ENCODE measurements around the gene ZSWIM5. TPM values are rescaled to one million over a fixed set of nuclear protein-coding genes. Genes with fewer than 3 reads are reported as not detected.
"Not testable (repeated sequence)": the region's sequence is repeated elsewhere in the genome, so short reads cannot be mapped to it uniquely, and the experiment has no call there.

The ZSWIM5 gene
- total RNA-seq, 2 donors from 2014 or later, result 0.86 to 1.9 TPM

GRCh38 chr1:45008516-45008915 lies 197.9 kb downstream of the ZSWIM5 start:
- Mint-ChIP-seq H3K27me3 (no peaks in the 10 kb centered on the region), H3K4me1 (peaks cover 24% of the 10 kb centered on the region), H3K27ac (no peak overlapping the region), H3K36me3 (ENCODE audit: low read depth) (peaks cover 66% of the 10 kb centered on the region), H3K9me3 (no peaks in the 10 kb centered on the region), H3K4me3 (no peak overlapping the region)
- no peak for ATAC-seq (replicated peaks)

GRCh38 chr1:45008076-45008475 lies 198.3 kb downstream of the ZSWIM5 start:
- Mint-ChIP-seq H3K9me3 (no peaks in the 10 kb centered on the region), H3K4me1 (peaks cover 24% of the 10 kb centered on the region), H3K4me3 (no peak overlapping the region), H3K36me3 (ENCODE audit: low read depth) (peaks cover 66% of the 10 kb centered on the region), H3K27me3 (no peaks in the 10 kb centered on the region), H3K27ac (peak overlapping the region; percentile 6)
- ATAC-seq (replicated peaks), result no peak

DNA sequence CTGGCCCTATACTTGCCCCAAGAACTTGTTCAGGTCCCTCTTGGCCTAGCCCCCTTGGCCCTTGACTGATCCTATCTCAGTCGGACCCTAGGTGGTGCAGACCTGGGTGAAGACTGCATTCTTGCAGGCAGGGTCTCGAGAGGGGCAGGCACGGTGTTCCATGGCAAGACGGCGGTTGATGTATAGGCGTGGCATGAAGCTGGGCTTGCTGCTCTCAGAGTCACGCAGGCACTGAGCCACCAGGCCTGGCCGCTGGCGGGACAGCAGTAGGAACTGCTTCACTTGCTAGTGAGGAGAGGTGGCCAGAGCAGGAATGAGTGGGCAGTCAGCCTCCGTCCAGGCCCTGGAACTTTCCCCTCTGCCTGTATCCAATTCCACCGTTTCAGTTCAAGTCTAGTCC lies 199.1 kb downstream of the ZSWIM5 start:
- H3K36me3 Mint-ChIP-seq (ENCODE audit: low read depth), result peaks cover 69% of the 10 kb centered on the region
- H3K4me3 Mint-ChIP-seq, result no peak overlapping the region
- H3K27ac Mint-ChIP-seq, result peak overlapping the region; percentile 6
- no peak for ATAC-seq (replicated peaks)
- no peaks in the 10 kb centered on the region for H3K27me3 Mint-ChIP-seq
- peaks cover 24% of the 10 kb centered on the region for H3K4me1 Mint-ChIP-seq
- H3K9me3 Mint-ChIP-seq, result no peaks in the 10 kb centered on the region

GRCh38 chr1:45005761-45006160 lies 200.6 kb downstream of the ZSWIM5 start:
- Mint-ChIP-seq H3K4me3 (no peak overlapping the region), H3K4me1 (peaks cover 19% of the 10 kb centered on the region), H3K27ac (no peak overlapping the region), H3K27me3 (no peaks in the 10 kb centered on the region), H3K9me3 (no peaks in the 10 kb centered on the region), H3K36me3 (ENCODE audit: low read depth) (peaks cover 75% of the 10 kb centered on the region)
- ATAC-seq (replicated peaks), result no peak

DNA sequence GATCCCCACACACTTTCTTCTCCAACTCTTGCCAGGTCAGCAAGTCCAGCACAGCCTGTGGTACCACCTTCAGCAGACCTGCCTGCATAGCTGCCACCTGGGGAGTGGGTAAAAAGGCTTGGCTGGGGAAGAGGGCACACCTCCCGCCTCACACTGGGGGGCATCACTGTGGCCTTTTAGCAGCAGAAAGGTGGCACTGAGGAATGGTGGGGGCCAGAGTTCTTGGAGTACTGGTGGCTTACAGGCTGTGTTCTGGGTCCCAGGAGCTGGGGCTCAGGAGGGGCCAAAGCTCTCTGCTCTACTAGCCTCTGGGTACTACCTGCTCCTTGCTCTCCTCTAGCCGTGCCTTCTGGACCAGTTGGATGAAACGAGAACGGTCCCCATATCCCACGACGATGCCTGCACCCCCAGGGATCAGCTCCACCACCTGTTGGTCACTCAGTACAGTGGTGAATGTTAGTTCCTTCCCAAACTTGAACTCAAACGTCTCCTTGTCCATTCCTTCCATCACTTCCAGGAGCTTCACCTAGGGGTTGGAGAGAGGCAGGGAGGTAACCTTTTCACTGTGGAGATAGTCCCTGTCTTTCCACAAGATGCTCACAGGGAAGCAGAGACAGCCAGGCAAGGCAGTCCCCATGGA lies 202.0 kb downstream of the ZSWIM5 start:
- Mint-ChIP-seq H3K27me3 (no peaks in the 10 kb centered on the region), H3K36me3 (ENCODE audit: low read depth) (peaks cover 74% of the 10 kb centered on the region), H3K27ac (peak overlapping the region; percentile 61), H3K4me3 (no peak overlapping the region), H3K9me3 (no peaks in the 10 kb centered on the region), H3K4me1 (peaks cover 16% of the 10 kb centered on the region)
- no peak for ATAC-seq (replicated peaks)

- Mint-ChIP-seq H3K36me3 (ENCODE audit: low read depth) (peaks cover 67% of the 10 kb centered on the region), H3K27ac (no peak overlapping the region), H3K9me3 (no peaks in the 10 kb centered on the region), H3K4me3 (no peak overlapping the region), H3K27me3 (no peaks in the 10 kb centered on the region), H3K4me1 (peaks cover 10% of the 10 kb centered on the region)
- ATAC-seq (replicated peaks), result no peak
Observed at GRCh38 chr1:45003741-45004140, 202.7 kb downstream of the ZSWIM5 start.

DNA sequence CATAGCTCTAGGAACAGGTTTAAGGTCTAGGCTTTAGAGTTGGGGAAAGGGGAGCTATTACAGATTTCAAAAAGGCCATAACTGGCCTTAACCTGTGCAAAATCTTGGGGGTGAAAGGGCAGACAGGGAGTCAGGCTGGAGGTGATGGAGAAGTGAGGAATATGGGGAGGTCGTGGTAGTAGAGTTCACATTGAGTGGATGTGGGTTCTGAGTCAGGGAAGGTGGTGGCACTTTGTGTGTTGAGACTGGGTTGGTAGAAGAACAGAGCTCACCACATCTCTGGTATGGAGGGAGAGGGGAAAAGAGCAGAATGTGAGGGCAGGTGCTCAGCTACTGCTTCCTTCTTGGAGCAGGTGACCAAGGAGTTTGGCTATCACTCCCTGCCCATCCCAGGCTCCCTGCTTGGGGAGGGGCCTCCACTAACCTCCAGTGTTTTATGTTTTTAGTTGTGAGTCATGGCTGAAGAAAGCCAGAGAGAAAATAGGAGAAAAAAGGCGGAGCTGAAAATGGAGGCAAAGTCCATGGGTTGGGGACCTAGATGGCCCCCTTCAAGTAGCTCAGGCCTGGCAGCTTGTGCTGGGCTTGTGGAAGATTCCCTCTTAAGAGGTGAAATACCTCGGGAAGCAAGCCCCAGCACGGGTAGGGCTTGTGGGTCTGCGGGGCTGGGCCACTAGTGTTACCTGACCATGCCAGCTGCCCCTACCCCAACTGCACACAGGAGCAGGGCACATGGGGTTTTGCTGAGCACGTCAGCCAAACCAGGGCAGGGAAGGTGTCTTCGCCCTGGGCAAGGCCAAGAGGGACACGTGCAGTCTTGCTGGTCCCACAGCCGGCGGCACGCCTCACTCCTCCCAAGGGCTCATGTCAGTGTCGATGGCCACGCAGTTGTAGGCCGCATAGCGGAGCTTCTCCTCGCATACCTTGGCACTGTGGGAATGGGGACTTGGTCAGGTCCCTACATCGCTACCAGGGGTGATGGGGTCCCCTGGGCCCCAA lies 203.5 kb downstream of the ZSWIM5 start:
- Mint-ChIP-seq H3K4me3 (no peak overlapping the region), H3K27me3 (no peaks in the 10 kb centered on the region), H3K4me1 (peaks cover 9% of the 10 kb centered on the region), H3K27ac (peak overlapping the region; percentile 25), H3K9me3 (no peaks in the 10 kb centered on the region), H3K36me3 (ENCODE audit: low read depth) (peaks cover 59% of the 10 kb centered on the region)
- ATAC-seq (replicated peaks), result no peak

DNA sequence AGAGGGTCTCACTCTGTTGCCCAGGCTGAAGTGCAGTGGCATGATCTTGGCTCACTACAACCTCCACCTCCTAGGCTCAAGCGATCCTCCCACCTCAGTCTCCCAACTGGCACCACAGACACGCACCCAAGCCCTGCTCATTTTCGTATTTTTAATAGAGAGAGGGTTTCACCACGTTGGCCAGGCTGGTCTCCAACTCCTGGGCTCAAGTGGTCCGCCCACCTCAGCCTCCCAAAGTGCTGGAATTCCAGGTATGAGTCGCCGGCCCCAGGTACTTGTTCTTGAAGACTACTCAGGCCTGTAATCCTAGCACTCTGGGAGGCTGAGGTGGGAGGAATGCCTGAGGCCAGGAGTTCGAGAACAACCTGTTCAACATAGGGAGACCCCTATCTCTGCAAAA lies 204.8 kb downstream of the ZSWIM5 start:
- not testable (repeated sequence) for ATAC-seq (replicated peaks); H3K27ac Mint-ChIP-seq; H3K4me1 Mint-ChIP-seq; H3K4me3 Mint-ChIP-seq; H3K27me3 Mint-ChIP-seq; H3K9me3 Mint-ChIP-seq
- H3K36me3 Mint-ChIP-seq (ENCODE audit: low read depth), result peaks cover 46% of the 10 kb centered on the region

- Mint-ChIP-seq H3K36me3 (ENCODE audit: low read depth) (peaks cover 40% of the 10 kb centered on the region), H3K27me3 (no peaks in the 10 kb centered on the region)
- ATAC-seq (replicated peaks), result no peak
Observed at GRCh38 chr1:45001011-45001481, 205.4 kb downstream of the ZSWIM5 start.

GRCh38 chr1:44999232-44999631 lies 207.2 kb downstream of the ZSWIM5 start:
- Mint-ChIP-seq H3K9me3 (no peaks in the 10 kb centered on the region), H3K4me3 (no peak overlapping the region), H3K4me1 (peaks cover 9% of the 10 kb centered on the region), H3K27ac (no peak overlapping the region), H3K27me3 (no peaks in the 10 kb centered on the region), H3K36me3 (ENCODE audit: low read depth) (peaks cover 22% of the 10 kb centered on the region)
- no peak for ATAC-seq (replicated peaks)

More at GRCh38 chr1:45001011-45001481, 205.4 kb downstream of the ZSWIM5 start:
- H3K9me3 Mint-ChIP-seq, result no peaks in the 10 kb centered on the region
- peaks cover 9% of the 10 kb centered on the region for H3K4me1 Mint-ChIP-seq
- H3K4me3 Mint-ChIP-seq, result no peak overlapping the region
- peak overlapping the region; percentile 76 for H3K27ac Mint-ChIP-seq

- Mint-ChIP-seq H3K9me3 (no peaks in the 10 kb centered on the region), H3K4me3 (no peak overlapping the region), H3K27ac (no peak overlapping the region), H3K4me1 (peaks cover 4% of the 10 kb centered on the region), H3K27me3 (no peaks in the 10 kb centered on the region), H3K36me3 (ENCODE audit: low read depth) (no peaks in the 10 kb centered on the region)
- ATAC-seq (replicated peaks), result no peak
Observed at GRCh38 chr1:44995467-44996238, 210.8 kb downstream of the ZSWIM5 start.

- H3K27me3 Mint-ChIP-seq, result no peaks in the 10 kb centered on the region
- H3K36me3 Mint-ChIP-seq (ENCODE audit: low read depth), result no peaks in the 10 kb centered on the region
- no peak overlapping the region for H3K4me3 Mint-ChIP-seq
- H3K4me1 Mint-ChIP-seq, result no peaks in the 10 kb centered on the region
- ATAC-seq (replicated peaks), result no peak
- H3K9me3 Mint-ChIP-seq, result no peaks in the 10 kb centered on the region
- no peak overlapping the region for H3K27ac Mint-ChIP-seq
Observed at GRCh38 chr1:44994309-44994898, 212.0 kb downstream of the ZSWIM5 start.

- Mint-ChIP-seq H3K9me3 (no peaks in the 10 kb centered on the region), H3K27me3 (no peaks in the 10 kb centered on the region), H3K27ac (no peak overlapping the region), H3K4me3 (no peak overlapping the region), H3K4me1 (peaks cover 11% of the 10 kb centered on the region), H3K36me3 (ENCODE audit: low read depth) (peaks cover 6% of the 10 kb centered on the region)
- no peak for ATAC-seq (replicated peaks)
Observed at GRCh38 chr1:44988531-44989156, 217.8 kb downstream of the ZSWIM5 start.
